ENCODE data around the gene GRHL1. TPM values are rescaled to one million over a fixed set of nuclear protein-coding genes. Genes with fewer than 3 reads are reported as not detected.

The GRHL1 gene
- polyA plus RNA-seq, 1 of the 3 experiments (the other 2 are of a cell fraction), result 1.0 TPM

DNA sequence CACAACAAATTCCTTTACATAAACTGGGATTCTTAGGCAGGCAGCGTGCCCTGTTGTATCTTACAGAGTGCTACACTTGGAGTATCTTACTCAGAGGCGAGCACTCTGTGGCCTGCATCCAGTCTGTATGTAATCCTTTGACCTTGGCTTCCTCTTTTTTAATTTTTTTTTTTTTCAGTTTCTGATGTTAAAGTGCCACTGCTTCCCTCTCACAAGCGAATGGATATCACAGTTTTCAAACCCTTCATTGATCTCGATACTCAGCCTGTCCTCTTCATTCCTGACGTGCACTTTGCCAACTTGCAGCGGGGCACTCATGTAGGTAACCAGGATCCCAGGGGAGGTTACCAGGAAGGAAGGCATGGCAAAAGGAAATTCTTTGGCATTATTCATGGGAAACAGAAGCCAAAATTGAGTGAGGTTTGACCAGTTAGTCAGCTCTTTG lies 40.4 kb downstream of the GRHL1 start:
- Histone ChIP-seq H3K27ac (ENCODE audit: low read depth in 2 of 2, low read length in 1 of 2) (no peak overlapping the region), H3K4me2 (peak overlapping the region; percentile 11; the same call in 1 of the 2 replicates), H3K9ac (no peak overlapping the region), H3F3A (replicated peaks; ENCODE audit: insufficient read depth) (no peaks in the 10 kb centered on the region), H4K20me1 (ENCODE audit: insufficient read depth) (no peaks in the 10 kb centered on the region), H3K9me3 (no peaks in the 10 kb centered on the region), H3K4me1 (ENCODE audit: control insufficient read depth in 1 of 2, insufficient read depth in 2 of 2, low read depth in 1 of 2, low read length in 1 of 2) (peaks cover 13 to 35% of the 10 kb centered on the region in 2 experiments; a peak in 3 of 4 replicates), H2AFZ (ENCODE audit: low read depth) (no peak overlapping the region), H3K27me3 (ENCODE audit: insufficient read depth) (no peaks in the 10 kb centered on the region), H3K4me3 (ENCODE audit: low read depth in 2 of 2, low read length in 1 of 2) (no peak overlapping the region), H3K9me2 (no peaks in the 10 kb centered on the region), H3K79me2 (ENCODE audit: insufficient read depth) (no peaks in the 10 kb centered on the region), H3K36me3 (replicated peaks in 1 of 2; ENCODE audit: control insufficient read depth in 1 of 2, insufficient read depth in 2 of 2, low read length in 1 of 2) (peaks cover 0 to 8% of the 10 kb centered on the region in 2 experiments)
- no peak for DNase-seq
- ChIA-PET CTCF (interaction anchor here (1.0 to 8.8 kb wide), 8 partner anchors 9 to 192 kb away, joined by 3 to 112 read pairs (median 5); no protein-coding TSS in a partner anchor), POLR2A (no interaction called here)
- TF ChIP-seq NRF1 (IDR thresholded peaks at IDR 0.05; ENCODE audit: low read depth, low read length), result no peak
- peak; percentile 23; the same call in 1 of the 2 replicates for TF ChIP-seq NFIC (IDR thresholded peaks at IDR 0.05; ENCODE audit: borderline replicate concordance)
- 94% methylated on average over 6 of the region's 6 CpGs for WGBS (ENCODE audit: low lambda C conversion rate)

DNA sequence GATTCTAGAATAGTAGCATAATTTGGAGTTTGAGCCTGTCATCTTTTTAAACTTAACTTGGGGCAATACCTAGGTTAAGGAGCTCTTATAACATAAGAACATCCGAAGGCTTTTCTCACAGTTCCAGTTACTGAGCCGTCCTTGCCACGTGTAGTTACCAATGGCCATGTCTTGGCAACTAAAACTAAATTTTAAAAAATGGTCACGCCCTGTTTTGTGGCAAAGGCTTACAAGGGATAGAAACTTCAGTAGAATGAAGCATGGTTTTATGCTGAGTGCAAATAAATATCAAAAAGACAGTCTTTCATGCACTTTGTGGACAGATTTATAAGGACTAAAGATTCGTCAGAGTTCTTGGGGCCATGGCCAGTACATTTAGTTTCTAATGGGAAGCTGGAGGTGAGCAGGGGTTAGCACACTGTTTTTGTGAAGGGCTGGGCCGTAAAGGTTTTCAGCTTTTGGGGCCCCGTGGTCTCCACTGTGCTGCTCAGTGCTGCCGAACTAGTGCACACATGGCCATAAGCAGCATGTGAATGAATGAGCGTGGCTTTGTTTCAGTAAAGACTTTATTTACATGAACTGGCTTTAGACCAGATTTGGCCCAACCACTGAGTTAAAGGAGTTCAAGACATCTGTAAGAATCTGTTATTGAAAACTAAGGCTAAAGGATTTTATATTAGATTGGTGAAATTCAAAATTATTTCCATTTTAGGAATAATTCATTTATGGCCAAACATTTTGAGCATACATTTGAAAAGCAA lies 41.1 kb downstream of the GRHL1 start:
- DNase-seq, result no peak
- Histone ChIP-seq H2AFZ (ENCODE audit: low read depth) (no peak overlapping the region), H3K79me2 (ENCODE audit: insufficient read depth) (no peaks in the 10 kb centered on the region), H3K4me3 (ENCODE audit: low read depth in 2 of 2, low read length in 1 of 2) (no peak overlapping the region), H3K27me3 (ENCODE audit: insufficient read depth) (no peaks in the 10 kb centered on the region), H3K36me3 (replicated peaks in 1 of 2; ENCODE audit: control insufficient read depth in 1 of 2, insufficient read depth in 2 of 2, low read length in 1 of 2) (peaks cover 0 to 8% of the 10 kb centered on the region in 2 experiments), H4K20me1 (ENCODE audit: insufficient read depth) (no peaks in the 10 kb centered on the region), H3K9me3 (no peaks in the 10 kb centered on the region), H3K27ac (ENCODE audit: low read depth in 2 of 2, low read length in 1 of 2) (peak overlapping the region in 1 of 2 experiments; percentile 75; a peak in 2 of 4 replicates), H3K4me2 (no peak overlapping the region; the same call in 1 of the 2 replicates), H3K9me2 (no peaks in the 10 kb centered on the region), H3K9ac (no peak overlapping the region), H3F3A (replicated peaks; ENCODE audit: insufficient read depth) (no peaks in the 10 kb centered on the region), H3K4me1 (ENCODE audit: control insufficient read depth in 1 of 2, insufficient read depth in 2 of 2, low read depth in 1 of 2, low read length in 1 of 2) (peaks cover 13 to 38% of the 10 kb centered on the region in 2 experiments; a peak in 3 of 4 replicates)
- CTCF ChIA-PET, result interaction anchor here (1.0 to 8.8 kb wide), 7 partner anchors 10 to 193 kb away, joined by 3 to 112 read pairs (median 5); no protein-coding TSS in a partner anchor
- 88% methylated on average over 9 of the region's 9 CpGs for WGBS (ENCODE audit: low lambda C conversion rate)
- POLR2A ChIA-PET, result no interaction called here
- TF ChIP-seq, protein P1, sequence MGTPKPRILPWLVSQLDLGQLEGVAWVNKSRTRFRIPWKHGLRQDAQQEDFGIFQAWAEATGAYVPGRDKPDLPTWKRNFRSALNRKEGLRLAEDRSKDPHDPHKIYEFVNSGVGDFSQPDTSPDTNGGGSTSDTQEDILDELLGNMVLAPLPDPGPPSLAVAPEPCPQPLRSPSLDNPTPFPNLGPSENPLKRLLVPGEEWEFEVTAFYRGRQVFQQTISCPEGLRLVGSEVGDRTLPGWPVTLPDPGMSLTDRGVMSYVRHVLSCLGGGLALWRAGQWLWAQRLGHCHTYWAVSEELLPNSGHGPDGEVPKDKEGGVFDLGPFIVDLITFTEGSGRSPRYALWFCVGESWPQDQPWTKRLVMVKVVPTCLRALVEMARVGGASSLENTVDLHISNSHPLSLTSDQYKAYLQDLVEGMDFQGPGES (IDR thresholded peaks at IDR 0.05; ENCODE audit: low read depth, low read length), result no peak
- TF ChIP-seq RFX5 (IDR thresholded peaks at IDR 0.05; ENCODE audit: low read length), result no peak
- no peak for TF ChIP-seq TAF1 (IDR thresholded peaks at IDR 0.05; ENCODE audit: borderline replicate concordance, low read depth, low read length)
- TF ChIP-seq MEF2A (IDR thresholded peaks at IDR 0.05; ENCODE audit: borderline replicate concordance, low read depth), result no peak
- TF ChIP-seq, protein P2, sequence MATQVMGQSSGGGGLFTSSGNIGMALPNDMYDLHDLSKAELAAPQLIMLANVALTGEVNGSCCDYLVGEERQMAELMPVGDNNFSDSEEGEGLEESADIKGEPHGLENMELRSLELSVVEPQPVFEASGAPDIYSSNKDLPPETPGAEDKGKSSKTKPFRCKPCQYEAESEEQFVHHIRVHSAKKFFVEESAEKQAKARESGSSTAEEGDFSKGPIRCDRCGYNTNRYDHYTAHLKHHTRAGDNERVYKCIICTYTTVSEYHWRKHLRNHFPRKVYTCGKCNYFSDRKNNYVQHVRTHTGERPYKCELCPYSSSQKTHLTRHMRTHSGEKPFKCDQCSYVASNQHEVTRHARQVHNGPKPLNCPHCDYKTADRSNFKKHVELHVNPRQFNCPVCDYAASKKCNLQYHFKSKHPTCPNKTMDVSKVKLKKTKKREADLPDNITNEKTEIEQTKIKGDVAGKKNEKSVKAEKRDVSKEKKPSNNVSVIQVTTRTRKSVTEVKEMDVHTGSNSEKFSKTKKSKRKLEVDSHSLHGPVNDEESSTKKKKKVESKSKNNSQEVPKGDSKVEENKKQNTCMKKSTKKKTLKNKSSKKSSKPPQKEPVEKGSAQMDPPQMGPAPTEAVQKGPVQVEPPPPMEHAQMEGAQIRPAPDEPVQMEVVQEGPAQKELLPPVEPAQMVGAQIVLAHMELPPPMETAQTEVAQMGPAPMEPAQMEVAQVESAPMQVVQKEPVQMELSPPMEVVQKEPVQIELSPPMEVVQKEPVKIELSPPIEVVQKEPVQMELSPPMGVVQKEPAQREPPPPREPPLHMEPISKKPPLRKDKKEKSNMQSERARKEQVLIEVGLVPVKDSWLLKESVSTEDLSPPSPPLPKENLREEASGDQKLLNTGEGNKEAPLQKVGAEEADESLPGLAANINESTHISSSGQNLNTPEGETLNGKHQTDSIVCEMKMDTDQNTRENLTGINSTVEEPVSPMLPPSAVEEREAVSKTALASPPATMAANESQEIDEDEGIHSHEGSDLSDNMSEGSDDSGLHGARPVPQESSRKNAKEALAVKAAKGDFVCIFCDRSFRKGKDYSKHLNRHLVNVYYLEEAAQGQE (IDR thresholded peaks at IDR 0.05; ENCODE audit: low read depth, low read length), result no peak

Measured in SK-N-SH (cell line).